PC-9 (cell line): Measurements from ENCODE around the gene GNG4. TPM values are rescaled to one million over a fixed set of nuclear protein-coding genes. Genes with fewer than 3 reads are reported as not detected.

Experiments
- BruUV-seq: library from RNA; stranded (reverse); fragments of 400-500 nt; replicated peaks from 2 replicates; lab custom pipeline; 2021; lab: Mats Ljungman, UMichigan
- CTCF ChIA-PET: fragments of 300-600 bp; sonication (Branson Sonifier 250); formaldehyde crosslinking; loops from one replicate; lab custom pipeline; 2022; ENCODE audit warnings: antibody characterized with exemption; lab: Charles Lee
- POLR2A ChIA-PET: fragments of 300-600 bp; sonication (Branson Sonifier 250); formaldehyde crosslinking; loops from one replicate; lab custom pipeline; 2022; ENCODE audit warnings: antibody characterized with exemption; ENCODE audit not compliant: unreplicated experiment; lab: Charles Lee
- DNase-seq, 2 experiments: peaks; one replicate each; pipeline versions ENCODE4 v3.0.0 to v3.0.0-alpha.2; 2015 to 2022; ENCODE audit warnings: mixed read lengths in 1 of 2
- H2AFZ ChIP-seq: fragments of 200-600 bp; sonication (generic); 2 replicates; pipeline ENCODE4 v1.8.1; 2017; ENCODE audit warnings: antibody characterized with exemption
- H3F3A ChIP-seq: fragments of 200-600 bp; sonication (generic); 2 replicates; pipeline ENCODE4 v1.8.1; 2017; ENCODE audit warnings: antibody characterized with exemption, mild to moderate bottlenecking, low read depth; ENCODE audit not compliant: insufficient read depth
- H3K27ac ChIP-seq: fragments of 200-600 bp; sonication (generic); 2 replicates; pipeline ENCODE4 v1.6.1; 2016; ENCODE audit warnings: mixed run types
- H3K27me3 ChIP-seq: fragments of 200-600 bp; sonication (generic); 2 replicates; pipeline ENCODE4 v1.6.1; 2016; ENCODE audit warnings: low read depth, mixed run types; ENCODE audit not compliant: insufficient read depth
- H3K36me3 ChIP-seq: fragments of 200-600 bp; sonication (generic); 2 replicates; pipeline ENCODE4 v1.6.1; 2016; ENCODE audit warnings: low read depth, mixed run types
- H3K4me1 ChIP-seq: fragments of 200-600 bp; sonication (generic); replicated peaks from 2 replicates; pipeline ENCODE4 v1.6.1; 2016; ENCODE audit warnings: mixed run types; ENCODE audit not compliant: insufficient read depth
- H3K4me2 ChIP-seq: fragments of 200-600 bp; sonication (generic); 2 replicates; pipeline ENCODE4 v1.6.1; 2017; ENCODE audit warnings: mixed run types
- H3K4me3 ChIP-seq: fragments of 200-600 bp; sonication (generic); 2 replicates; pipeline ENCODE4 v1.6.1; 2016; ENCODE audit warnings: mixed run types
- H3K79me2 ChIP-seq: fragments of 200-600 bp; sonication (generic); 2 replicates; pipeline ENCODE4 v1.6.1; 2017; ENCODE audit warnings: low read depth, mixed run types
- H3K9me2 ChIP-seq: fragments of 200-600 bp; sonication (generic); 2 replicates; pipeline ENCODE4 v1.8.1; 2017; ENCODE audit warnings: mild to moderate bottlenecking; ENCODE audit not compliant: insufficient read depth
- H3K9me3 ChIP-seq: fragments of 200-600 bp; sonication (generic); 2 replicates; pipeline ENCODE4 v1.8.1; 2016; ENCODE audit warnings: low read depth; ENCODE audit not compliant: insufficient read depth
- H4K20me1 ChIP-seq: fragments of 200-600 bp; sonication (generic); 2 replicates; pipeline ENCODE4 v1.8.1; 2017; ENCODE audit not compliant: insufficient read depth
- EZH2 ChIP-seq: fragments of 200-600 bp; sonication (generic); IDR thresholded peaks from 2 replicates; pipeline ENCODE4 v1.8.0; 2017; ENCODE audit warnings: antibody characterized with exemption, low read depth
- intact Hi-C: fragments of 100-400 bp; cut with micrococcal nuclease; formaldehyde crosslinking; loops from one replicate; pipeline ENCODE4 v1.10.0; 2022; ENCODE audit not compliant: unreplicated experiment
- total RNA-seq: library from RNA; stranded (reverse); gene quantifications from 2 replicates; pipeline ENCODE4 v1.2.3, GENCODE V29; 2021
- TF ChIP-seq, protein P1 (sequence below): fragments of 200-600 bp; sonication (generic); conservative IDR thresholded peaks from 2 replicates; pipeline ENCODE4 v1.6.1; 2017; ENCODE audit warnings: mixed run types, antibody characterized with exemption, mild to moderate bottlenecking, moderate library complexity

GNG4 gene
- total RNA-seq, 1 experiment from 2014 or later, result 16.3 TPM

DNA sequence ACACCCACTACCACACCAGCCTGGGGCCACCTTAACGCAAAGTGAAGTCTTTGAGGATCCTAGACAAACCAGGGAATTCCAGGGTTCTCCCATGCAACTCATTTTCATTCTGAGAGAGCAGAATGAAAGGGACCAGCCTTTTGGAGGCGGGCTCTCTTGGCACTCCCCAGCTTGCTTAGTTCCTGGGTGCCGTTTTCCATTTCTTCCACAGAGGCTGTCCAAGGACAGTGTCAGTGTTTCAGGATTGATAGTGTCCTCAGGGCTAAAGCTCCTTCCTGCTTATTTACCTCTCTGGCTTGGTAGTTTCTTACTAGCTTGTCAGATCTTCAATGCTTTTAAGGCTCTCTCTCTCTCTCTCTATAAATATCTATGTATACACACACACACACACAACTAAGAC is 30.1 kb upstream of the GNG4 start:
- no peaks in the 10 kb centered on the region for H4K20me1 ChIP-seq
- H3K9me2 ChIP-seq, result 0 out of 2 replicates have a peak, but pooled peaks cover 5% of the 10 kb centered on the region
- H3K4me1 ChIP-seq, result no peaks in the 10 kb centered on the region
- no peak for TF ChIP-seq EZH2
- TF ChIP-seq, protein P1, sequence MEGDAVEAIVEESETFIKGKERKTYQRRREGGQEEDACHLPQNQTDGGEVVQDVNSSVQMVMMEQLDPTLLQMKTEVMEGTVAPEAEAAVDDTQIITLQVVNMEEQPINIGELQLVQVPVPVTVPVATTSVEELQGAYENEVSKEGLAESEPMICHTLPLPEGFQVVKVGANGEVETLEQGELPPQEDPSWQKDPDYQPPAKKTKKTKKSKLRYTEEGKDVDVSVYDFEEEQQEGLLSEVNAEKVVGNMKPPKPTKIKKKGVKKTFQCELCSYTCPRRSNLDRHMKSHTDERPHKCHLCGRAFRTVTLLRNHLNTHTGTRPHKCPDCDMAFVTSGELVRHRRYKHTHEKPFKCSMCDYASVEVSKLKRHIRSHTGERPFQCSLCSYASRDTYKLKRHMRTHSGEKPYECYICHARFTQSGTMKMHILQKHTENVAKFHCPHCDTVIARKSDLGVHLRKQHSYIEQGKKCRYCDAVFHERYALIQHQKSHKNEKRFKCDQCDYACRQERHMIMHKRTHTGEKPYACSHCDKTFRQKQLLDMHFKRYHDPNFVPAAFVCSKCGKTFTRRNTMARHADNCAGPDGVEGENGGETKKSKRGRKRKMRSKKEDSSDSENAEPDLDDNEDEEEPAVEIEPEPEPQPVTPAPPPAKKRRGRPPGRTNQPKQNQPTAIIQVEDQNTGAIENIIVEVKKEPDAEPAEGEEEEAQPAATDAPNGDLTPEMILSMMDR, result no peak
- H3K9me3 ChIP-seq, result peaks cover 5% of the 10 kb centered on the region; the same call in 1 of the 2 replicates
- no peaks in the 10 kb centered on the region for H3F3A ChIP-seq
- H3K36me3 ChIP-seq, result 0 out of 2 replicates have a peak, but pooled peaks cover 11% of the 10 kb centered on the region
- H3K4me3 ChIP-seq, result no peak overlapping the region
- no peak overlapping the region for H3K27ac ChIP-seq
- ChIA-PET POLR2A (interaction anchor here (0.6 kb wide), 2 partner anchors 24 to 312 kb away, joined by 3 to 5 read pairs; no protein-coding TSS in a partner anchor), CTCF (no interaction called here)
- H2AFZ ChIP-seq, result no peak overlapping the region
- H3K79me2 ChIP-seq, result no peaks in the 10 kb centered on the region
- intact Hi-C loops, result no loop called here
- no peak overlapping the region for H3K4me2 ChIP-seq
- no peaks in the 10 kb centered on the region for H3K27me3 ChIP-seq
- no peak for DNase-seq
- BruUV-seq, result no TSS peak

DNA sequence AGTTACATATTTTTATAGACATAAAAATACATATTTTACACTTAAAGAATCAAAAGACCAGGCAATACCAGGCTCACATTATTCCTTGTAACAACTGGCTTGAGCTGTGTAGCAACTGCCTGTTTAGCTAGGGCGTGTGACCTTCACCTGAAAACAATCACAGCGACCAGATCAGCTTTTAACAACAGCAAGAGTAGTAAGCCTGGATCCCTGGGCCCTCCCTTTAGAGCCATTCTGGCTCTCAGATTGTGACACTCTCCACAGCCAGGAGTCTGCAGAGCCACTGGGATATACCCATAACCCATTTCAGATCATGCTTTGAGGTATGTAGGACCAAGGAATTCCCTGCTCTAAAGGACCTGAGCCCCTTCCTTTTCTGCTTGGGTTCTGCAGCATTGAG is 29.4 kb upstream of the GNG4 start:
- no peak overlapping the region for H2AFZ ChIP-seq
- H3K27ac ChIP-seq, result no peak overlapping the region
- no peaks in the 10 kb centered on the region for H3K27me3 ChIP-seq
- H3K9me3 ChIP-seq, result peaks cover 5% of the 10 kb centered on the region; the same call in 1 of the 2 replicates
- BruUV-seq, result no TSS peak
- H3K4me3 ChIP-seq, result no peak overlapping the region
- 0 out of 2 replicates have a peak, but pooled peaks cover 5% of the 10 kb centered on the region for H3K9me2 ChIP-seq
- 0 out of 2 replicates have a peak, but pooled peaks cover 11% of the 10 kb centered on the region for H3K36me3 ChIP-seq
- no peak overlapping the region for H3K4me2 ChIP-seq
- no peaks in the 10 kb centered on the region for H3K79me2 ChIP-seq
- no peaks in the 10 kb centered on the region for H4K20me1 ChIP-seq
- TF ChIP-seq, protein P1, result no peak
- no peak for TF ChIP-seq EZH2
- ChIA-PET CTCF (interaction anchor here (0.5 kb wide), 1 partner anchor 104 kb away, joined by 5 read pairs; no protein-coding TSS in a partner anchor), POLR2A (interaction anchor here (0.6 kb wide), 2 partner anchors 25 to 311 kb away, joined by 3 to 5 read pairs; no protein-coding TSS in a partner anchor)
- intact Hi-C loops, result no loop called here
- H3K4me1 ChIP-seq, result no peaks in the 10 kb centered on the region
- H3F3A ChIP-seq, result no peaks in the 10 kb centered on the region
- DNase-seq, result no peak

DNA sequence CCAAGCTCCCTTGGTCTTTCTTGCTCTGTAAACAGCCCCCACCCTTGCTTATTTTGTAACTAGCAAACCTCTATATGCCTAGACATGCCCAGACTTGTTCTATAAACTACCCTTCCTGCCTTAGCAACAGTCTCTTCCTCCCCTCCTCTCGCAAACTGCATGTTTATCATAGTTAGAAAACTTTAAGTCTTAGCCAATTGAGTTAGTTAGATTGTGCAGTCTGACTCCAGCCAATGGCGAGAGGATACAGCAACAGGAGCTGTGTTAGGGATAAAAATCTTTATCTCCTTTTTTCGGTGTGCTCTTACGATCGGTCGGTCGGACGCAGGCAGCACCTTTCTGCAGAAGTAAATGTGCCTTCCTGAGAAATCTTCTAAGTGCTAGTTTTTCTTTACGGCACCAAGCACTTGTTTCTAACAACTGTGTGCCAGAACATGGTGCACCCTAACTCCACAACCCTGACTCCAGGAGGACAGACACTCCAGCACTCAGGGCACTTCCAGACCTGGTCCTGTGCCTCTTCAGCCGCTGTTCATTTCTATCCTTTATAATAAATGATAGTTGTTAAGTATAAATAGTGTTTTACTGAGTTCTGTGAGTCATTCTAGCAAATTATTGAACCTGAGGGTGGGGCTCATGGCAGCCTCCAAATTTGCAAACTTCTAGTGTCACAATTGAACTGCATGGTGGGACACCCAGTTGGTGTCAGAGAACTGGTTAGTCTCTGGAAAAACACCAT is 25.7 kb upstream of the GNG4 start:
- Histone ChIP-seq H3K36me3 (0 out of 2 replicates have a peak, but pooled peaks cover 11% of the 10 kb centered on the region), H2AFZ (no peak overlapping the region), H3K9me2 (0 out of 2 replicates have a peak, but pooled peaks cover 5% of the 10 kb centered on the region), H3F3A (no peaks in the 10 kb centered on the region), H3K4me2 (no peak overlapping the region), H3K27ac (no peak overlapping the region), H3K9me3 (peaks cover 10% of the 10 kb centered on the region; the same call in 1 of the 2 replicates), H3K4me1 (no peaks in the 10 kb centered on the region), H4K20me1 (no peaks in the 10 kb centered on the region), H3K27me3 (no peaks in the 10 kb centered on the region), H3K79me2 (no peaks in the 10 kb centered on the region), H3K4me3 (no peak overlapping the region)
- DNase-seq, result no peak
- ChIA-PET CTCF (no interaction called here), POLR2A (no interaction called here)
- BruUV-seq, result no TSS peak
- intact Hi-C loops, result no loop called here
- no peak for TF ChIP-seq EZH2
- TF ChIP-seq, protein P1, result no peak
